T-helper 1 cell treated with Interleukin-12 subunit alpha and Interleukin-12 subunit beta and Interleukin-4 antibody, amounts not matched to agents 30 μg/mL and 1 μg/mL, for 36 hours (primary cell): ENCODE data around the gene AMIGO3.

Experiments used
- H3K27ac Mint-ChIP-seq: one replicate; pipeline ENCODE4 v1.8.0; 2021; ENCODE audit warnings: mild to moderate bottlenecking, mixed read lengths
- H3K27me3 Mint-ChIP-seq: one replicate; pipeline ENCODE4 v1.8.0; 2021; ENCODE audit warnings: low read depth, mixed read lengths
- H3K36me3 Mint-ChIP-seq: one replicate; pipeline ENCODE4 v1.8.0; 2021; ENCODE audit warnings: low read depth, mixed read lengths
- H3K4me1 Mint-ChIP-seq: one replicate; pipeline ENCODE4 v1.8.0; 2021; ENCODE audit warnings: low read depth, mixed read lengths
- H3K4me3 Mint-ChIP-seq: one replicate; pipeline ENCODE4 v1.8.0; 2021; ENCODE audit warnings: mild to moderate bottlenecking, moderate library complexity, mixed read lengths
- H3K9me3 Mint-ChIP-seq: one replicate; pipeline ENCODE4 v1.8.0; 2021; ENCODE audit warnings: mixed read lengths

The AMIGO3 gene

DNA sequence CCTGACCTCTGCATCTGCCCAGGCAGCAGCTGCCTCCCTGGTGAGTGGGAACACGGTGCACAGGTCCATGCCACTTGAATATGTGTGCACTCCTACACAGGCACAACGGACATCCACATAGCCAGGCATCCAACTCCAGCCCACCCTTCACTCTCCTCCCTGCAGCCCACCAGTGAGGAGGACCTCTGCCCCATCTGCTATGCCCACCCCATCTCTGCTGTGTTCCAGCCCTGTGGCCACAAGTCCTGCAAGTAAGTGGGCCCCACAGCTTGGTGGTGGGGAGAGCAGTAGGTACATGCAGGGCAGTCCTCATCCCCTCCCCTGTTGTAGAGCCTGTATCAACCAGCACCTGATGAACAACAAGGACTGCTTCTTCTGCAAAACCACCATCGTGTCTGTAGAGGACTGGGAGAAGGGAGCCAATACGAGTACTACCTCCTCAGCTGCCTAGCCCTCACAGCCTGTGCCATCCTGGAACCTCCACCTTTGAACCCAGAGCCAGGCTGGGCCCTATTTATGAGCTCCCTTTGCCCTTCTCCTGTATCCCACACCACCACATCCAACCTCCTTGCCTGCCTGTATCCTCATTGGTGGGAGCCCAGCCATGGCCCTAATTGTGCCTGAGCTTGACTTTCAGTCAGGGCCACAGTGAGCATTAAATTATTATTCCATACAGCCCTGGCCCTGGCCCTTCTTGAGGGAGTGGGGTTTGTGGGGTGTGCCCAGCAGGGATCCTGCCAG lies 1.5 kb upstream of the AMIGO3 start:
- peaks cover 34% of the 10 kb centered on the region for H3K4me1 Mint-ChIP-seq
- peaks cover 17% of the 10 kb centered on the region for H3K36me3 Mint-ChIP-seq
- peak overlapping the region; percentile 24 for H3K27ac Mint-ChIP-seq
- H3K4me3 Mint-ChIP-seq = peak overlapping the region; percentile 26
- no peaks in the 10 kb centered on the region for H3K27me3 Mint-ChIP-seq
- no peaks in the 10 kb centered on the region for H3K9me3 Mint-ChIP-seq

DNA sequence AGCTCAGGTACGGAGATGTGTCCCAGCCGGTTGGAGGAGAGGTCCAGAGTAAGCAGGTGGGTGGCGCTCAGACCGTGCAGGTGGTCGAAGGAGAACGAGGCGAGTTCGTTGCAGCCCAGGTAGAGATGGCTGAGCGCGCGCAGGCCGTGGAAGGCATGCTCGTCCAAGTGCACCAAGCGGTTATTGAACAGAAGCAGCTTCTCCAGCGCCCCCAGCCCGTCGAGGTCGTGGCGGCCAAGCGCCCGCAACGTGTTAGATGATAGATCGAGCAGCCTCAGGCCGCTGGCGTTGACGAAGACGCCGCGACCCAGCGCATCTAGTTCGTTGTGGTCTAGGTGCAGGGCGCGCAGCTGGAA lies 648 bp downstream of the AMIGO3 start:
- Mint-ChIP-seq H3K9me3 (no peaks in the 10 kb centered on the region), H3K4me3 (peak overlapping the region; percentile 83), H3K36me3 (peaks cover 12% of the 10 kb centered on the region), H3K27me3 (no peaks in the 10 kb centered on the region), H3K4me1 (peaks cover 28% of the 10 kb centered on the region), H3K27ac (peak overlapping the region; percentile 76)

DNA sequence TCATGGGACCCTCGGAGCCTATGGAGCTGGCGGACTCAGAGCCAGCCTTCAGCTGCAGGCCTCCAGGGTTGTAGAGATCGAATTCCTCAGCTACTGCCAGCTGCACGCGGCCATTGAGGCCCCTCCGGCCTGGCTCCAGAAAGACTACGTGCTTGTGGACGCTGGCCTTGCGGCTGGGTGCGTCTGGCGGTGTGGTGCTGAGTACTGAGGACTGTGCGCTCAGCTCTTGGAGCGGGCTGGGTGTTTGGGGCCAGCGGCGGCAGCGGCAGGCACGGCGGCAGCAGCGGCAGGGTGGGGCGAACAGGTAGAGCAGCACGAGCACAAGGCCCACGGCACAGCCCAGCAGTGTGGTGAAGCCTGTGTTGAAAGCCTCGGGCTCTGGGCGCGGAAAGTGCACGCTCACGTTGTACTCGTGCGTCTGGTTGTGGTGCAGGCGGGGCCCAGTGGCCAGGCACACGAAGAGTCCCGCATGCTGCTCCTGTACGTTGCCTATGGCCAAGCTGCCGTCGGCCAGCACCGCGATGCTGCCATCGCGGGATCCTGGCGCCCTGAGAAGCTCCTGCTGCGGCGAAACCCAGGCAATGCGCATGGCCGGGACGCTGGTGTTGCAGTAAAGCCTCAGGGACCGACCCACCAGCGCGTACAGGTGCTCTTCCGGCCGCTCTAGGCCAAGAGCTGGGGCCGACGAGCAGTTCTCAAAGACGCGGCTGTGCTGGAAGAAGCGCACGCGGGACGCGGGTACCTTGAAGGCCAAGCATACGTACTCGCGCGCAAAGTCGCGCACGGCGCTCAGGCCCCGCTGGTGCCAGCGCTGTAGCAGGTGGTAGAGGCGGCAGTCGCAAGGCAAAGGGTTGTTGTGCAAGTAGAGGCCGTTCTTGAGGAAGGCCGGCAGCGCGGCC lies 1.3 kb downstream of the AMIGO3 start:
- H3K27ac Mint-ChIP-seq = peak overlapping the region; percentile 76
- H3K9me3 Mint-ChIP-seq = no peaks in the 10 kb centered on the region
- peaks cover 27% of the 10 kb centered on the region for H3K4me1 Mint-ChIP-seq
- peaks cover 11% of the 10 kb centered on the region for H3K36me3 Mint-ChIP-seq
- peak overlapping the region; percentile 83 for H3K4me3 Mint-ChIP-seq
- H3K27me3 Mint-ChIP-seq = no peaks in the 10 kb centered on the region

DNA sequence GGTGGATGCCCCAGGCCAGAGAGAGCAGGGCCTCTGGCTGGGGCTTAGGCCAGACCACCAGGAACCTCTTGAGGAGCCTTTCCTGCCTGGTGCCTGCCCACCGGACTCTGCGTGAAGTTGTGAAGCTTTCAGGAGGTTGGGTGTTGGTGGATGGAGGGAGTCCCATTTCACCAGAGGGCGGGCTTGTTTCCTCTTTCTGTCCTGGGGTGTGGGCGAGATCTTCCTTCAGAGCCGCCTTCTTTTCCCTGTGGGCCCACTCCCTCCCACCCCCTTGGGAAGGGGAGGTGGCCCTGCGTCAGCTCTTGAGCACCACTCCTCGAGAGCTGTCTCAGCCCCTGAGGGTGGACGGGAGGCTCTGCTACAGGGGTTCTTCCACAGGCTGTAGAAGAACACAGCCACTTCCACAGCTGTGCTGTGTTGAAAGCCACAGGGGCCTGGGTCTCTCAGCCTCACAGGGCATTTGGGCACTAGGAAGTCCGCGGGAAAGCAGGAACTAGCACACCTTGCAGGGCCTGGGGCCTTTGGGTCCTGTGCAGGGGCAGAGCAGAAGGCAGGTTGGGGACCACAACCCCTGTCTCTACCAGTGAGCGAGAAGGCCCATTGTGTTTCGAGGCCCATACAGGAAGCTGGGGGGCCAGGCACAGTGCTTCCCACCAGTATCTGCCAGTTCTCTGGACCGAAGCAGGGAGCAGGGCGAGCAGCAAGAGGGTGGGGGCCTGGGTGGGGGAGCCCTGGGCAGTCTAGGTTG lies 2.1 kb downstream of the AMIGO3 start:
- no peaks in the 10 kb centered on the region for H3K27me3 Mint-ChIP-seq
- no peak overlapping the region for H3K27ac Mint-ChIP-seq
- H3K4me1 Mint-ChIP-seq = peaks cover 22% of the 10 kb centered on the region

DNA sequence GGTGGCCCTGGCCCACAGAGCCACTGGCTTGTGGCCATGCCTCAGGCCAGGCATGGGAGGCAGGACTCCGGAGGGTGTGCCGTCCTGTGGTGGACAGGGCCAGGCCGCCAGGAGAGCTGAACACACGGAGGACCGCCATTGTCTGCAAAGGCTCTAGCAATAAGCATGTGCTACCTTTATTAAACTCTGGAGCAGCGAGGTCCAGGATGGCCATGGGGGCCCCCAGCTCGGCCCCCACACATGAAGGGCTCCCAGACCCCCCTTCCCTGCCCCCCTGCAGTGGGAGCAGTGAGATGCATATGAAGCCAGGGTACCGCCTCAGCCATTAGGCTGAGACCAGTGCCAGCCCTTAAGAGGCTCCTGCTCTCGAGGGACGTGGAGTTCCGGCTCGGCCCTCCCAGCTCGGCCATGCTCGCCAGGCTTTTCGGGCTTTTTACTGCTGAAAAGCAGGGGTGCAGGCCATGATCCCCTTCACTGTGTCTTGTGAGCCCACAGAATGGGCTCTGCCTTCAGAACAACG lies 2.7 kb downstream of the AMIGO3 start:
- Mint-ChIP-seq H3K27ac (no peak overlapping the region), H3K27me3 (no peaks in the 10 kb centered on the region), H3K4me3 (no peak overlapping the region), H3K36me3 (peaks cover 9% of the 10 kb centered on the region), H3K9me3 (no peaks in the 10 kb centered on the region), H3K4me1 (peaks cover 26% of the 10 kb centered on the region)

More for the DNA sequence above, 2.1 kb downstream of the AMIGO3 start:
- Mint-ChIP-seq H3K36me3 (peaks cover 9% of the 10 kb centered on the region), H3K4me3 (no peak overlapping the region), H3K9me3 (no peaks in the 10 kb centered on the region)

DNA sequence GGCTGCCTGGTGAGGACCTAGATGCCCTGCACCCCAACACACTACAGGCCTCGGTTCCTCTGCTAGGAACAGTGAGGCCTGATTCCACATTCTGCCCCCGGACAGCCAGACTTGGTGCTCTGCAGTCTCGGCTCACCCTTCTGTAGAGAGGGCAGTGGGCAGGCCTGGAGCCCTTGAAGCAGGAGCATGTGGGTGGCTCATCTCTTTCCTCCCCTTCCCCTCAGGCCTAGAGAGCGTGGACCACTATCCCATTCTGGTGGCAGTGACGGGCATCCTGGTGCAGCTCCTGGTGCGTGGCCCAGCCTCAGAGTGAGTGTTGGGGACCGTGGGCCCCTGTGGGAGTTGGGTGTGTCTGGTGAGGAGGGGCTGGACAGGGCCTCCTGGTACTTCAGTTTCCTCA lies 3.3 kb downstream of the AMIGO3 start:
- H3K27ac Mint-ChIP-seq = no peak overlapping the region
- no peaks in the 10 kb centered on the region for H3K27me3 Mint-ChIP-seq
- H3K9me3 Mint-ChIP-seq = no peaks in the 10 kb centered on the region
- peaks cover 5% of the 10 kb centered on the region for H3K36me3 Mint-ChIP-seq
- H3K4me3 Mint-ChIP-seq = no peak overlapping the region
- H3K4me1 Mint-ChIP-seq = peaks cover 25% of the 10 kb centered on the region

DNA sequence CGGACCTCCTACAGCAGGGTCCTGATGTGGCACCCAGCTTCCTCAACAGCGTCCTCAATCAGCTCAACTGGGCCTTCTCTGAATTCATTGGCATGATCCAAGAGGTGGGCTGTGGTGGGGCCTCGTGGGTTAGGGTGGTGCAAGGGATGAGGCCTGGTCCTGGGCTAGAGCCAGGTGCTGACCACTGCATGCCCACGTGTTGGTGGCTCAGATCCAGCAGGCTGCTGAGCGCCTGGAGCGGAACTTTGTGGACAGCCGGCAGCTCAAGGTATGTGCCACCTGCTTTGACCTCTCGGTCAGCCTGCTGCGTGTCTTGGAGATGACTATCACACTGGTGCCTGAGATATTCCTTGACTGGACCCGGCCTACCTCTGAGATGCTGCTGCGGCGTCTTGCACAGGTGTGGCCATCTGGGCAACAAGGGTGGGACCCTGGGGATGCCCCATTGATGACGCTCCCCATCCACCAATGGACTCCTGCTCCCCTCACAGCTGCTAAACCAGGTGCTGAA lies 3.8 kb downstream of the AMIGO3 start:
- peaks cover 21% of the 10 kb centered on the region for H3K4me1 Mint-ChIP-seq
- no peaks in the 10 kb centered on the region for H3K9me3 Mint-ChIP-seq
- H3K4me3 Mint-ChIP-seq = no peak overlapping the region
- H3K27me3 Mint-ChIP-seq = no peaks in the 10 kb centered on the region
- no peak overlapping the region for H3K27ac Mint-ChIP-seq
- peaks cover 1% of the 10 kb centered on the region for H3K36me3 Mint-ChIP-seq

DNA sequence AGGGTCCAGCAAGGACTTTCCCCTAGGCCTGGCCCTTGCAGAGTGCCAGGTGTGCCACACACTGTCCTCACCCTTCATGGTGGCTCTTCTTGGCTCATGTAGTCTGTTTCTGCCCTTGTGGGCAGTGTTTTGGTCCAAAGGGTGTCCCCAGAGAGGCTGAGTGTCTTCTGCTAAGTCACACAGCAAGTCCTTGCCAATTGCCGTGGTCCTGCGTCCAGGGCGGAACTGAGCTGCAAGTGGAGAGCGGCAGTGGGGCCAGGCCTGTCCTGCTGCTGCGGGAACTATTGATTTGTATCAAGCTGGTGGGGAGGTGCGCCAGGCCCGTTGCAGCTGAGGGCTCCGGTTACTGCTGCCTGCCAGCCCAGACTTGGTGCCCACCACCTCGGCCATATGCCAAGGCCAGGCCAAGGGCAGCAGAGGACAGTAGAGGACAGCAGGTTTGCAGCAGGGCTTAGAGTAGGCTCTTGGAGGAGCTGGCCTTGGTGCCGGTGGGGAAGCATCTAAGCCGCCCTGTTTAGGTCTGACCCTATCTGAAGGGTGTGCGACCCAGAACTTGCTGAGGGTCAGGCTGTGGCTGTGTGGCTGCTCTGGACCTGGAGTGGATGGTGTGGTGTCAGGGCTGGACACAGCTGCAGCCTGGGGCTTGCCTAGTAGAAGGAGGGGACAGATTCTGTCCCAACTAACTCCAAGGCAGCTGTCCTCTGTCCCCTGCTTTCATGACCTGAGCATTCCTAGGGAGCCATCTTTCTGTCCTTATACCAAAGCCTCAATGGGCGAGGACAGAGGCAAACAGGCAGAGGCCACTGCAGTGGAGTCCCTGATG lies 4.5 kb downstream of the AMIGO3 start:
- no peaks in the 10 kb centered on the region for H3K36me3 Mint-ChIP-seq
- H3K27me3 Mint-ChIP-seq = no peaks in the 10 kb centered on the region
- H3K4me3 Mint-ChIP-seq = no peak overlapping the region
- no peak overlapping the region for H3K27ac Mint-ChIP-seq
- H3K9me3 Mint-ChIP-seq = no peaks in the 10 kb centered on the region
- H3K4me1 Mint-ChIP-seq = peaks cover 21% of the 10 kb centered on the region

DNA sequence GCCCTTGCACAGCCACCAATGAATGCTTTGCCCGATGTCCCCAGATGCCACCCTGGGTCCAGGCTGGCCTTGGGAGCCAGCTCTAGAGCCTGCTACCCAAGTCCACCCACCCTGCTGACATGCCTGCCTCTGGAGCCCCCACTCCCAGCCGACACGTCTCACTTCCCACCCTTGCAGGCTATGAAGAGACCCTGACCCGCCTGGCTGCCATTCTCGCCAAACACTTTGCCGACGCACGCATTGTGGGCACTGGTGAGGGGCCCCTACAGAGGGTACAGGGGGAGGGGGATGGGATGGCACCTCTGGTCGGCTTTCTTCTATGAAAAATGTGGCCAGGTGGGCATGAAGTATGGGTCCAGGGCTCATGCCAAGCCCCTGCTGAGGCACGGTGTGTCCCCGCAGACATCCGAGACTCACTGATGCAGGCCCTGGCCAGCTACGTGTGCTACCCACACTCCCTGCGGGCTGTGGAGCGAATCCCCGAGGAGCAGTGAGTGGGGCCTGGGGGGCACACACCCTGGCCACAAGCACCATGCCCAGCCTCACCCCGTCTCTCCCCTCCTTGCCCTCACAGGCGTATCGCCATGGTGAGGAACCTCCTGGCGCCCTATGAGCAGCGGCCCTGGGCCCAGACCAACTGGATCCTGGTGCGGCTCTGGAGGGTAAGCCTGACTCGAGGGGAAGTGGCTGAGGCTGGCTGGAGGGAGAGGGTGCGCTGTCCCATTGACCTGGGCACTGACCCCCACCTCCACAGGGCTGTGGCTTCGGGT lies 6.0 kb downstream of the AMIGO3 start:
- peaks cover 6% of the 10 kb centered on the region for H3K4me1 Mint-ChIP-seq
- H3K27me3 Mint-ChIP-seq = no peaks in the 10 kb centered on the region
- no peak overlapping the region for H3K27ac Mint-ChIP-seq
- H3K36me3 Mint-ChIP-seq = no peaks in the 10 kb centered on the region
- H3K4me3 Mint-ChIP-seq = no peak overlapping the region
- no peaks in the 10 kb centered on the region for H3K9me3 Mint-ChIP-seq

DNA sequence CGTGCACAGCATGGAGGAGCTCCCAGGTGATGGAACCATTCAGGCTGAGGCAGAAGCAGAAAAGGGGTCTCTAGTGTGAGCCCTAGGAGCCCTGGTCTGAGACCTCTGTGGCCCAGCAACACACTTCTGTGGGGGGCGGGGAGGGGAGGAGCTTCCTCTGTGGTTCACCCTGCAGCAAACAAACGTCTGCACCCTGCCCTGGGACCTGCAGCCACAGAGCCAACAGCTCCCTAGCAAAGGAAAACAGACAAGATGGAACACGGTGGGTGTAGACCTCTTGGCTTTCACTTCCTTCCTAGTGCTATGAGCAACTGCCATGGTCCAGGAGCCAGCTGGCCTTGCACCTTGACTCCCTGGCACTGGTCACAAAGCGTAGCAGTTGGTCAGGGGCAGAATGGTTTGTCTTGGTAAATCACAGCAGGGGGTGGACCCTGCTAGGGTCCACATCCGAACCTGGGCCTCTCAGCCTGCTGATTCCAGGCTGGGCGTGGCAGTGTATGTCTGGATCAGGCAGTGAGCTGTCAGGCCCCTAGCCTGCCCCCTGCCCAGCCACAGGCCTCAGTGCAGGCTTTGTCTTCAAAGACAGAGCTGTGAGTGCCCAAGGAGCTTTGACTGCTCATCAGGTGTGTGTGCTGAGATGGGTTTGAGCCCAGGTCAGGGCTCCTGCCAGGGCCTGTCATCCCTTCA lies 6.7 kb downstream of the AMIGO3 start:
- H3K4me3 Mint-ChIP-seq = no peak overlapping the region
- H3K27ac Mint-ChIP-seq = no peak overlapping the region
- peaks cover 5% of the 10 kb centered on the region for H3K4me1 Mint-ChIP-seq
- H3K27me3 Mint-ChIP-seq = no peaks in the 10 kb centered on the region
- no peaks in the 10 kb centered on the region for H3K9me3 Mint-ChIP-seq
- H3K36me3 Mint-ChIP-seq = peaks cover under 1% of the 10 kb centered on the region

DNA sequence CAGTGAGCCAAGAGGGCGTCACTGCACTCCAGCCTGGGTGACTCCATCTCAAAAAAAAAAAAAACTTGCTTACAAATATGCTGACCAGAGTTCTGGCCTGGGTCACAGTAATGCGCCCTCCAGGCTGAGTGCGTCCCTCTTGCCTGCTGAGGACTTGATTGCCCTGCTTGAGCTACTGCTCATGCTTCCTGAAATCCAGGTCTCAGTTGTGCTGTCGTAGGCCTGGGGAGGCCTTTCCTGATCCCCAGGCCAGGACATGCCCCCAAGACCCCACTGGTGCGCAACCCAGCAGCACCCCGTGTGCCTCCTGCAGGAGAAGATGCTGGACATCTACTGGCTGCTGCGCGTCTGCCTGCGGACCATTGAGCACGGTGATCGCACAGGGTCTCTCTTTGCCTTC lies 7.3 kb downstream of the AMIGO3 start:
- Mint-ChIP-seq H3K27ac (no peak overlapping the region), H3K4me1 (peaks cover 5% of the 10 kb centered on the region), H3K9me3 (no peaks in the 10 kb centered on the region), H3K4me3 (no peak overlapping the region), H3K27me3 (no peaks in the 10 kb centered on the region), H3K36me3 (peaks cover 3% of the 10 kb centered on the region)

DNA sequence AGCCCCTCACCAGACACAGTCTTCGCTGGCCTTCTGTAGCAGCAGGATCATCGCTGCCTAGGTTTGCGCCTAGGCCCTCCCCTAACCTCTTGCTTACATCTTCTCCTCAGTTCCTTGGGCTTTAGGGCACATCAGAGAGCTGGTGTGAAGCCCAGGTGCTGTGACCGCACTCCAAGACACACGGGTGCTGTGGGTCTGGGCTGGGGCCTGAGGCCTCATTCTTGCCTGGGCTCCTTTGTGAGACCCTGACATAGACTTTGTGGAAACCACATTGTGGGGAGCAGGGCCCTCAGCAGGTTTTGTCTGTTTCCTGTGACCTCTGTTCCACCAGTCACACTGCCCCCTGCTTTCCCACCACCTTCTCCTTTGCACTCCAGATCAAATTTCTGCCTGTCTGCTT lies 8.0 kb downstream of the AMIGO3 start:
- Mint-ChIP-seq H3K36me3 (peaks cover 3% of the 10 kb centered on the region), H3K4me1 (peaks cover 5% of the 10 kb centered on the region), H3K27me3 (no peaks in the 10 kb centered on the region), H3K27ac (no peak overlapping the region), H3K9me3 (no peaks in the 10 kb centered on the region), H3K4me3 (no peak overlapping the region)

DNA sequence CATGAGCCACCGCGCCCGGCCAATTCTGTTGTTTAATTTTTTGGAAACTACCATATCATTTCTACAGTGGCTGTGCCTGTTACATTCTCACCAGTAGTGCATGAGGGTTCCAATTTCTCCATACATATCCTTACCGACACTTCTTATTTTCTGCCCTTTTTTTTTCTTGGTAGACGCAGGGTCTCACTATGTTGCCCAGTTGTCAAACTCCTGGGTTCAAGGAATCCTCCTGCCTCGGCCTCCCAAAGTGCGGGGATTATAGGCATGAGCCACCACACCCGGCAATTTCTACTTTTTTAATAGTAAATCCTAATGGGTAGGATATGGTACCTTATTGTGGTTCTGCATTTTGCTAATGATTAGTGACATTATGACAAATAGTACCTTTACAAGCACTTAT lies 9.6 kb downstream of the AMIGO3 start:
- Mint-ChIP-seq H3K4me1 (peaks cover 5% of the 10 kb centered on the region), H3K27ac (no peak overlapping the region), H3K36me3 (peaks cover 3% of the 10 kb centered on the region)

More for the DNA sequence above, 9.6 kb downstream of the AMIGO3 start:
- Mint-ChIP-seq H3K4me3 (no peak overlapping the region), H3K9me3 (no peaks in the 10 kb centered on the region), H3K27me3 (no peaks in the 10 kb centered on the region)
